Measurements from ENCODE around the gene UBR1. TPM values are rescaled to one million over a fixed set of nuclear protein-coding genes. Genes with fewer than 3 reads are reported as not detected.

Gene UBR1
- total and polyA plus RNA-seq, 10 of the 15 experiments (the other 5 are each of a cell fraction or from before 2014, with no cell fraction given), result 4.5 to 27.5 (median 16.7) TPM

- BruUV-seq (replicated peaks), result no TSS peak
- DNase-seq (ENCODE audit: low read depth, low spot score) (no peak), ATAC-seq (no peak), FAIRE-seq (no peak)
- in situ Hi-C loops (cut with MboI) (no loop called here), intact Hi-C loops (cut with micrococcal nuclease; ENCODE audit: unreplicated experiment) (no loop called here)
- Histone ChIP-seq H2AFZ (ENCODE audit: control insufficient read depth, low read depth, low read length) (no peak overlapping the region), H3K4me1 (ENCODE audit: control insufficient read depth, insufficient read depth, low read length) (no peaks in the 10 kb centered on the region), H4K20me1 (ENCODE audit: control insufficient read depth, insufficient read depth) (no peaks in the 10 kb centered on the region), H3K79me2 (ENCODE audit: control insufficient read depth, insufficient read depth, low read length) (no peaks in the 10 kb centered on the region), H3K4me2 (ENCODE audit: control insufficient read depth, insufficient read depth) (no peak overlapping the region), H3K4me3 (no peak overlapping the region), H3K27ac (ENCODE audit: control insufficient read depth, insufficient read depth) (no peak overlapping the region), H3K9ac (ENCODE audit: control insufficient read depth, insufficient read depth, low read length) (no peak overlapping the region), H3K9me3 (replicated peaks; ENCODE audit: control insufficient read depth, insufficient read depth, low read length) (no peaks in the 10 kb centered on the region), H3K27me3 (replicated peaks in 1 of 2; ENCODE audit: control insufficient read depth in 2 of 2, insufficient read depth in 2 of 2, low read length in 1 of 2) (no peaks in the 10 kb centered on the region), H3K36me3 (ENCODE audit: control insufficient read depth in 2 of 2, insufficient read depth in 2 of 2, low read length in 1 of 2) (peaks cover 0 to 9% of the 10 kb centered on the region in 2 experiments; a peak in 2 of 4 replicates)
- CTCF ChIA-PET, result no interaction called here
- RAD21 ChIA-PET (ENCODE audit: unreplicated experiment), result interaction anchor here (0.7 kb wide), 1 partner anchor 1965 kb away, joined by 3 read pairs; no protein-coding TSS in a partner anchor
- SMC1A ChIA-PET (ENCODE audit: uncharacterized antibody, unreplicated experiment), result no interaction called here
- WGBS (ENCODE audit: insufficient coverage, insufficient replicate concordance, low lambda C conversion rate, missing lambda C conversion rate), result 100% methylated on average over 4 of the region's 4 CpGs
- POLR2A ChIA-PET, result interaction anchor here (0.6 kb wide), 1 partner anchor 547 kb away, joined by 3 read pairs; no protein-coding TSS in a partner anchor
- TF ChIP-seq IRF5 (IDR thresholded peaks at IDR 0.05; ENCODE audit: borderline replicate concordance) (no peak), EGR1 (IDR thresholded peaks at IDR 0.05; ENCODE audit: borderline replicate concordance in 1 of 2, low read depth in 2 of 2, low read length in 2 of 2) (no peak), BCL11A (IDR thresholded peaks at IDR 0.05; ENCODE audit: low read depth, low read length) (no peak), BMI1 (IDR thresholded peaks at IDR 0.05; ENCODE audit: borderline replicate concordance) (no peak), CBFB (IDR thresholded peaks at IDR 0.05; ENCODE audit: low read depth) (no peak), JUNB (IDR thresholded peaks at IDR 0.05) (no peak), MEF2B (IDR thresholded peaks at IDR 0.05; ENCODE audit: partially characterized antibody, poor library complexity, severe bottlenecking) (no peak), POLR2AphosphoS2 (IDR thresholded peaks at IDR 0.05; ENCODE audit: low read depth, low read length) (no peak), NR2F1 (conservative IDR thresholded peaks at IDR 0.05) (no peak), ETV6 (conservative IDR thresholded peaks at IDR 0.05 in 1 of 2, IDR thresholded peaks at IDR 0.05 in 1 of 2; ENCODE audit: borderline replicate concordance in 1 of 2, low read depth in 1 of 2) (no peak), BRCA1 (IDR thresholded peaks at IDR 0.05; ENCODE audit: low read depth, low read length) (no peak), HDAC6 (IDR thresholded peaks at IDR 0.05; ENCODE audit: unreplicated experiment) (no peak), LARP7 (IDR thresholded peaks at IDR 0.05) (no peak), MLLT1 (IDR thresholded peaks at IDR 0.05) (no peak)
These were observed 106.5 kb downstream of the UBR1 start for GRCh38 chr15:42999201-42999779.

Measured in GM12878 (cell line).